Measurements from ENCODE around the gene CABLES2. TPM values are rescaled to one million over a fixed set of nuclear protein-coding genes. Genes with fewer than 3 reads are reported as not detected.
A peak's percentile ranks its signal among the peaks of the same experiment; 100 is the strongest.

The CABLES2 gene
- total and polyA plus RNA-seq, 2 of the 4 experiments (the other 2 are of a cell fraction), result 1.4 to 5.1 TPM

DNA sequence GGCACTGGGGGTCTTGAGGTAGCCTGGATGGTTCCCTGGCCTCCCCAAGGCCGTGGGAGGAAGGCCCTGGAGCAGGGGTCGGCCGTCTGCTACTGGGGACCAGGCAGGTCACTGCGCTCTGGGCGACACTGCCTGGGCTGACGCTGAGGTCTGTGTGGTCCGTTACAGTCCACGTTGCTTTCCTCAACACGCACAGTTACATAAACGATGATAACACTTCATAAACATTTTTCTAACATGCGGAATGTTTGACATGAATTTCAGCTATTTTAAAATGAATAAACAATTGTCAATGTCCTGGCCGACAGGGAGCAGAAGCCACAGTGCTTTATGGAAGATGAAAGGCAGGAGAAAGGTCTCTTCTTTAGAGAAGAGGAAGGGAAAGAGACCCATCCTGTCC is 30.4 kb upstream of the CABLES2 start:
- no peak overlapping the region for H3K14ac ChIP-seq (replicated peaks; ENCODE audit: low read depth, low read length)
- H3K27ac ChIP-seq (ENCODE audit: insufficient read depth, low read length), result no peak overlapping the region
- no peak overlapping the region for H2AK9ac ChIP-seq (replicated peaks; ENCODE audit: low read depth, low read length, poor library complexity)
- no CpG with 5 or more reads among the region's 12 CpGs for WGBS, 2 experiments (ENCODE audit: extremely low coverage in 2 of 2, insufficient read length in 1 of 2)
- H2AK5ac ChIP-seq (ENCODE audit: low read depth, low read length), result no peak overlapping the region
- DNase-seq (peak; percentile 45), ATAC-seq (ENCODE audit: low read depth) (peak; percentile 81)
- dilution Hi-C loops (cut with HindIII; ENCODE audit: low sequenced_read_pairs, unreplicated experiment) (no loop called here), in situ Hi-C loops (cut with MboI; ENCODE audit: low sequenced_read_pairs) (no loop called here), intact Hi-C loops (cut with micrococcal nuclease) (no loop called here)
- H4K20me1 ChIP-seq (ENCODE audit: insufficient read depth, low read length), result no peaks in the 10 kb centered on the region
- BruUV-seq (replicated peaks), result no TSS peak
- H3K9me1 ChIP-seq (ENCODE audit: insufficient read depth, low read length), result no peaks in the 10 kb centered on the region; the same call in 1 of the 2 replicates
- no peak overlapping the region for H2BK120ac ChIP-seq (ENCODE audit: low read depth, low read length)
- H3K36me3 ChIP-seq (ENCODE audit: control insufficient read depth, insufficient read depth, low read length), result no peaks in the 10 kb centered on the region
- no peak overlapping the region; the same call in 1 of the 2 replicates for H3K4me2 ChIP-seq (ENCODE audit: low read depth, low read length)
- H3K23ac ChIP-seq (ENCODE audit: low read depth, low read length), result no peak overlapping the region
- no peaks in the 10 kb centered on the region for H3K79me1 ChIP-seq (ENCODE audit: low read depth in 1 of 2, low read length in 2 of 2)
- no peak overlapping the region for H3K4me3 ChIP-seq (ENCODE audit: insufficient read depth, low read depth, low read length)
- peaks cover 7% of the 10 kb centered on the region for H3K9me3 ChIP-seq (ENCODE audit: control insufficient read depth, insufficient read depth, low read length)
- ChIA-PET CTCF (no interaction called here), POLR2A (ENCODE audit: unreplicated experiment) (no interaction called here)
- no peak overlapping the region for H4K91ac ChIP-seq (ENCODE audit: insufficient read depth, low read depth, low read length)
- H2AFZ ChIP-seq (replicated peaks; ENCODE audit: low read length, poor library complexity), result peak overlapping the region; percentile 56
- H3K56ac ChIP-seq (ENCODE audit: extremely low read depth, insufficient read depth, low read length), result no peak overlapping the region
- H3K4ac ChIP-seq (ENCODE audit: low read depth, low read length), result no peak overlapping the region; the same call in 1 of the 2 replicates
- H3K27me3 ChIP-seq (ENCODE audit: control insufficient read depth, insufficient read depth, low read length), result peaks cover 79% of the 10 kb centered on the region
- TF ChIP-seq RCOR1 (IDR thresholded peaks at IDR 0.05; ENCODE audit: insufficient replicate concordance, low read length) (no peak), NFE2L2 (IDR thresholded peaks at IDR 0.05; ENCODE audit: low read depth, low read length) (no peak), CHD1 (IDR thresholded peaks at IDR 0.05; ENCODE audit: low read depth, low read length) (no peak)
- TF ChIP-seq, protein P1, sequence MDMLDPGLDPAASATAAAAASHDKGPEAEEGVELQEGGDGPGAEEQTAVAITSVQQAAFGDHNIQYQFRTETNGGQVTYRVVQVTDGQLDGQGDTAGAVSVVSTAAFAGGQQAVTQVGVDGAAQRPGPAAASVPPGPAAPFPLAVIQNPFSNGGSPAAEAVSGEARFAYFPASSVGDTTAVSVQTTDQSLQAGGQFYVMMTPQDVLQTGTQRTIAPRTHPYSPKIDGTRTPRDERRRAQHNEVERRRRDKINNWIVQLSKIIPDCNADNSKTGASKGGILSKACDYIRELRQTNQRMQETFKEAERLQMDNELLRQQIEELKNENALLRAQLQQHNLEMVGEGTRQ (IDR thresholded peaks at IDR 0.05; ENCODE audit: low read depth, low read length), result no peak
- H2BK15ac ChIP-seq (ENCODE audit: low read depth, low read length), result no peak overlapping the region
- H3K4me1 ChIP-seq (ENCODE audit: control insufficient read depth, insufficient read depth, low read length), result peaks cover 8% of the 10 kb centered on the region; the same call in 1 of the 2 replicates
- no peak overlapping the region for H2BK20ac ChIP-seq (ENCODE audit: low read depth, low read length)
- no peak overlapping the region for H4K5ac ChIP-seq (ENCODE audit: low read depth, low read length)
- no peak overlapping the region for H3K9ac ChIP-seq (ENCODE audit: low read depth, low read length)
- no peak overlapping the region for H4K8ac ChIP-seq (ENCODE audit: low read depth in 2 of 2, low read length in 2 of 2)
- no peak overlapping the region for H3K18ac ChIP-seq (ENCODE audit: low read depth, low read length)
- H2BK5ac ChIP-seq (ENCODE audit: low read depth, low read length, poor library complexity, severe bottlenecking), result no peak overlapping the region

Data from IMR-90 (cell line).